Prostate gland (tissue), 2 donors: ENCODE measurements around the gene SELENOP. TPM values are rescaled to one million over a fixed set of nuclear protein-coding genes. Genes with fewer than 3 reads are reported as not detected.
"Not testable (repeated sequence)": the region's sequence is repeated elsewhere in the genome, so short reads cannot be mapped to it uniquely, and the experiment has no call there.

Experiments
- DNase-seq: peaks from one replicate; pipeline ENCODE4 v3.0.0-alpha.2; 2019; ENCODE audit warnings: low spot score
- H3K27ac ChIP-seq, 2 donors: fragments of 200-600 bp; sonication (generic); 2 replicates each; pipeline ENCODE4 v1.5.1; 2017 to 2019
- H3K27me3 ChIP-seq: fragments of 200-600 bp; sonication (generic); replicated peaks from 2 replicates; pipeline ENCODE4 v1.5.1; 2019; ENCODE audit not compliant: insufficient read depth
- H3K36me3 ChIP-seq, 2 donors: fragments of 200-600 bp; sonication (generic); 1 replicate in 1 of 2; 2 replicates in 1 of 2; pipeline versions ENCODE4 v1.5.1 to v1.8.1; 2017 to 2019
- H3K4me1 ChIP-seq: fragments of 200-600 bp; sonication (generic); replicated peaks from 2 replicates; pipeline ENCODE4 v1.5.1; 2019
- H3K4me3 ChIP-seq, 2 donors: fragments of 200-600 bp; sonication (generic); 2 replicates each; pipeline ENCODE4 v1.5.1; 2017 to 2019
- H3K9me3 ChIP-seq: fragments of 200-600 bp; sonication (generic); 2 replicates; pipeline ENCODE4 v1.5.1; 2017
- CTCF ChIP-seq, 4 experiments: fragments of 200-600 bp in 2 of 4; fragments of 450-650 bp in 2 of 4; sonication (generic) in 2 of 4; IDR thresholded peaks; 1 replicate in 3 of 4; 2 replicates in 1 of 4; pipeline ENCODE4 v1.5.1; 2016 to 2019; ENCODE audit warnings: antibody characterized with exemption in 4 of 4, mild to moderate bottlenecking in 2 of 4, moderate library complexity in 2 of 4
- POLR2A ChIP-seq: fragments of 450-650 bp; IDR thresholded peaks from one replicate; pipeline ENCODE4 v1.6.1; 2016; ENCODE audit warnings: antibody characterized with exemption, mild to moderate bottlenecking
- POLR2AphosphoS5 ChIP-seq: sonication (generic); formaldehyde crosslinking; IDR thresholded peaks from one replicate; pipeline ENCODE4 v1.6.1; 2017; ENCODE audit warnings: antibody characterized with exemption
- WGBS: methylation state at CpG from one replicate; pipeline ENCODE4 v1.1.5; 2018; 5-methylcytosine and 5-hydroxymethylcytosine counted together
- intact Hi-C: fragments of 100-400 bp; cut with DNase I; formaldehyde crosslinking; loops from one replicate; pipeline ENCODE4 v1.14.2; 2022
- total RNA-seq, 2 donors: library from RNA; depleted of rRNA; stranded (reverse); fragments of >200 nt; gene quantifications; one replicate each; pipeline ENCODE4 v1.1.0, GENCODE V29; 2016

The SELENOP gene
- total RNA-seq, 2 donors from 2014 or later: 228 to 503 TPM

GRCh38 chr5:42855386-42855785 lies 43.7 kb upstream of the SELENOP start:
- intact Hi-C loops: no loop called here
- H3K27me3 ChIP-seq: no peaks in the 10 kb centered on the region
- H3K27ac ChIP-seq: no peak overlapping the region
- no peak overlapping the region for H3K4me3 ChIP-seq
- H3K9me3 ChIP-seq: no peaks in the 10 kb centered on the region
- H3K36me3 ChIP-seq: no peaks in the 10 kb centered on the region
- peaks cover 10% of the 10 kb centered on the region for H3K4me1 ChIP-seq
- no peak for DNase-seq
- TF ChIP-seq POLR2A: no peak
- TF ChIP-seq CTCF (IDR thresholded peaks at IDR 0.05): no peak
- TF ChIP-seq POLR2AphosphoS5: no peak

DNA sequence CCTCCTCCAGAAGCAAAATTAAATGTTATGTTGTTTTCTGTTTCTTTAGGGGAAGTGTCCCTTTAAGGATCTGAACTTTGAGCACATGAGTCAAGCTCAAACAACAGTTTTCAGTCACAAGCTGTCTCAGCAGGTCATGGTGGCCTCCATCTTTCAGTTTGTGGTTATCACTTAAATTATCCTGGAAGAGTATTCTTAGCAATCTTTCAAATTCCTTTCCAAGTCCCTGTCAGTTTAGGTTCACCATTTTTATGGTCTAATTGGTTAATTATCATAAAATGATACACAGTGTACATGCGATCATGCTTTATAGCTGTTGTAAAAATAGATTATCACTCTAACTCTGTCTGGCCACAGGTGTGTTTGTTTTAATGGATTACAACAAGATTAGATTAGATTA lies 43.1 kb upstream of the SELENOP start:
- TF ChIP-seq POLR2A: no peak
- TF ChIP-seq POLR2AphosphoS5: no peak
- TF ChIP-seq CTCF (IDR thresholded peaks at IDR 0.05): no peak
- 38% methylated on average over 1 of the region's 1 CpG for WGBS
- Histone ChIP-seq H3K4me3 (no peak overlapping the region), H3K27me3 (no peaks in the 10 kb centered on the region), H3K4me1 (peaks cover 10% of the 10 kb centered on the region), H3K27ac (peak overlapping the region in 1 of 2 donors; percentile 3), H3K36me3 (no peaks in the 10 kb centered on the region), H3K9me3 (no peaks in the 10 kb centered on the region)
- intact Hi-C loops: no loop called here
- DNase-seq: no peak

GRCh38 chr5:42852826-42853225 lies 41.1 kb upstream of the SELENOP start:
- intact Hi-C loops: no loop called here
- Histone ChIP-seq H3K27ac (no peak overlapping the region), H3K9me3 (no peaks in the 10 kb centered on the region), H3K4me3 (no peak overlapping the region), H3K27me3 (no peaks in the 10 kb centered on the region), H3K36me3 (no peaks in the 10 kb centered on the region), H3K4me1 (peaks cover 3% of the 10 kb centered on the region)
- TF ChIP-seq POLR2A (no peak), POLR2AphosphoS5 (no peak), CTCF (IDR thresholded peaks at IDR 0.05) (no peak)
- 91% methylated on average over 1 of the region's 1 CpG for WGBS
- no peak for DNase-seq

GRCh38 chr5:42851481-42851880 lies 39.8 kb upstream of the SELENOP start:
- peaks cover 3% of the 10 kb centered on the region for H3K4me1 ChIP-seq
- no peak for DNase-seq
- 86% methylated on average over 6 of the region's 6 CpGs for WGBS
- no peak overlapping the region for H3K27ac ChIP-seq
- no peak overlapping the region for H3K4me3 ChIP-seq
- no peaks in the 10 kb centered on the region for H3K27me3 ChIP-seq
- intact Hi-C loops: no loop called here
- H3K9me3 ChIP-seq: no peaks in the 10 kb centered on the region
- TF ChIP-seq POLR2AphosphoS5: no peak
- no peak for TF ChIP-seq CTCF (IDR thresholded peaks at IDR 0.05)
- TF ChIP-seq POLR2A: no peak
- H3K36me3 ChIP-seq: no peaks in the 10 kb centered on the region

DNA sequence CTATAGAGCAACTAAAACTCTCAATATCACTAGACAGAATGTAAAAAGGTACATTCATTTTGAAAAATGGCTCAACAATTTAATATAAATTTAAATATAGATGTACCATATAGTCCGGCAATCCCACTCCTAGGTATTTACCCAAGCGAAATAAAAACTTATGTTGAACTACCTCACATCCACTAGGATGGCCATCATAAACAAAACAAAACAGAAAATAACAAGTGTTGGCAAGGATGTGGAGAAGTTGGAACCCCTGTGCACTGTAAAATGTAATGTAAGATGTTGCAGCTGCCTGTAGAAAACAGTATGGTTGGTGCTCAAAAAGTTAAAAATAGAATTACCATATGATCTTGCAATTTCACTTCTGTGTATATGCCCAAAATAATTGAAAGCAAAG lies 36.9 kb upstream of the SELENOP start:
- WGBS: 96% methylated on average over 2 of the region's 2 CpGs
- Histone ChIP-seq H3K27ac (no peak overlapping the region), H3K4me3 (no peak overlapping the region), H3K36me3 (no peaks in the 10 kb centered on the region), H3K27me3 (no peaks in the 10 kb centered on the region), H3K4me1 (no peaks in the 10 kb centered on the region), H3K9me3 (no peaks in the 10 kb centered on the region)
- TF ChIP-seq POLR2A (no peak), POLR2AphosphoS5 (no peak), CTCF (IDR thresholded peaks at IDR 0.05) (no peak)
- intact Hi-C loops: no loop called here
- DNase-seq: no peak

- H3K4me1 ChIP-seq, DNase-seq, H3K36me3 ChIP-seq, H3K27me3 ChIP-seq, intact Hi-C loops, H3K27ac ChIP-seq, H3K4me3 ChIP-seq, H3K9me3 ChIP-seq: not testable (repeated sequence)
- WGBS: 96% methylated on average over 4 of the region's 4 CpGs
These were observed 32.7 kb upstream of the SELENOP start for GRCh38 chr5:42844408-42844807.
